Karpas-422 (cell line): ENCODE measurements around the gene UCP2. TPM values are rescaled to one million over a fixed set of nuclear protein-coding genes. Genes with fewer than 3 reads are reported as not detected.

Experiments
- total RNA-seq: library from RNA; depleted of rRNA; stranded (reverse); fragments of >200 nt; shearing (Covaris generic); gene quantifications from 2 replicates; pipeline ENCODE4 v1.2.3, GENCODE V29; 2014; ENCODE audit warnings: low replicate concordance; rRNA removed

UCP2 gene
- total RNA-seq, 1 experiment from 2014 or later = 274 TPM

Other genes with a start within 250 kb of the UCP2 start
- gene RAB6A, start 221.8 kb downstream of the UCP2 start, total RNA-seq = 50.9 and 76.3 TPM in 2 replicates
- 41.6 and 69.3 TPM in 2 replicates for gene MRPL48, start 195.0 kb downstream of the UCP2 start, total RNA-seq
- 134 and 207 TPM in 2 replicates for gene COA4, start 106.0 kb downstream of the UCP2 start, total RNA-seq
- gene PAAF1, start 105.8 kb downstream of the UCP2 start, total RNA-seq = 24.1 and 36.0 TPM in 2 replicates
- gene DNAJB13, start 31.8 kb downstream of the UCP2 start, total RNA-seq = 0.22 TPM in 1 of 2 replicates, not detected in the other
- gene UCP3, start 26.2 kb upstream of the UCP2 start, total RNA-seq = 3.0 and 4.0 TPM in 2 replicates
- gene C2CD3, start 188.2 kb upstream of the UCP2 start, total RNA-seq = 37.9 and 44.3 TPM in 2 replicates
- gene PPME1, start 188.4 kb upstream of the UCP2 start, total RNA-seq = 39.1 and 59.1 TPM in 2 replicates